H1 (cell line): ENCODE results near the gene ZNF598. TPM values are rescaled to one million over a fixed set of nuclear protein-coding genes. Genes with fewer than 3 reads are reported as not detected.

Experiments used
- ATF2 ChIP-seq: IDR thresholded peaks from 2 replicates; pipeline ENCODE4 v1.6.1; 2012; ENCODE audit warnings: low read length, inconsistent platforms
- ATF3 ChIP-seq: IDR thresholded peaks from 2 replicates; pipeline ENCODE4 v1.6.1; 2011; ENCODE audit warnings: low read depth, mild to moderate bottlenecking, low read length; ENCODE audit not compliant: insufficient read depth
- CEBPB ChIP-seq: IDR thresholded peaks from 2 replicates; pipeline ENCODE4 v1.6.1; 2012; ENCODE audit warnings: low read depth, low read length
- CHD2 ChIP-seq: IDR thresholded peaks from 2 replicates; pipeline ENCODE4 v1.6.1; 2012; ENCODE audit warnings: low read length, improper control_type of control experiment
- CTCF ChIP-seq, 3 experiments: IDR thresholded peaks; 1 replicate in 2 of 3; 2 replicates in 1 of 3; pipeline versions ENCODE4 v1.5.1 to v1.6.1; 2011; ENCODE audit warnings: low read length in 3 of 3, mild to moderate bottlenecking in 3 of 3, inconsistent platforms in 2 of 3, low read depth in 1 of 3, moderate library complexity in 1 of 3; ENCODE audit not compliant: insufficient read depth in 1 of 3; ENCODE audit errors: control extremely low read depth in 1 of 3
- EGR1 ChIP-seq: IDR thresholded peaks from 2 replicates; pipeline ENCODE4 v1.6.1; 2011; ENCODE audit warnings: low read depth, low read length, borderline replicate concordance
- FOSL1 ChIP-seq: IDR thresholded peaks from 2 replicates; pipeline ENCODE4 v1.6.1; 2011; ENCODE audit warnings: mild to moderate bottlenecking, low read depth, low read length, moderate library complexity; ENCODE audit not compliant: insufficient read depth
- GTF2F1 ChIP-seq: IDR thresholded peaks from 2 replicates; pipeline ENCODE4 v1.6.1; 2012; ENCODE audit warnings: low read depth, low read length, improper control_type of control experiment, borderline replicate concordance
- HDAC2 ChIP-seq, 2 experiments: fragments of 300-600 bp in 1 of 2; sonication (generic) in 1 of 2; IDR thresholded peaks; 2 replicates each; pipeline ENCODE4 v1.6.1; 2011 to 2012; ENCODE audit warnings: low read depth in 2 of 2, low read length in 2 of 2, mild to moderate bottlenecking in 2 of 2, moderate library complexity in 2 of 2, borderline replicate concordance in 1 of 2, inconsistent platforms in 1 of 2
- JUN ChIP-seq: IDR thresholded peaks from 2 replicates; pipeline ENCODE4 v1.6.1; 2011; ENCODE audit warnings: low read depth, mild to moderate bottlenecking, improper control_type of control experiment, low read length
- RAD21 ChIP-seq, 2 experiments: IDR thresholded peaks in 1 of 2; conservative IDR thresholded peaks in 1 of 2; 2 replicates each; pipeline ENCODE4 v1.6.1; 2011; ENCODE audit warnings: low read depth in 2 of 2, low read length in 2 of 2, improper control_type of control experiment in 1 of 2, inconsistent platforms in 1 of 2, mild to moderate bottlenecking in 1 of 2, moderate library complexity in 1 of 2
- RXRA ChIP-seq: IDR thresholded peaks from 2 replicates; pipeline ENCODE4 v1.6.1; 2011; ENCODE audit warnings: low read depth, mild to moderate bottlenecking, low read length, moderate library complexity; ENCODE audit not compliant: insufficient read depth
- SIN3A ChIP-seq, 2 experiments: IDR thresholded peaks in 1 of 2; conservative IDR thresholded peaks in 1 of 2; 2 replicates each; pipeline ENCODE4 v1.6.1; 2011 to 2012; ENCODE audit warnings: low read length in 2 of 2, improper control_type of control experiment in 1 of 2, low read depth in 1 of 2, mild to moderate bottlenecking in 1 of 2
- SIX5 ChIP-seq: IDR thresholded peaks from 2 replicates; pipeline ENCODE4 v1.6.1; 2011; ENCODE audit warnings: mild to moderate bottlenecking, low read depth, low read length
- SP1 ChIP-seq: IDR thresholded peaks from 2 replicates; pipeline ENCODE4 v1.6.1; 2011; ENCODE audit warnings: low read depth, low read length
- SP2 ChIP-seq: IDR thresholded peaks from 2 replicates; pipeline ENCODE4 v1.6.1; 2012; ENCODE audit warnings: mild to moderate bottlenecking, low read length, inconsistent platforms
- SP4 ChIP-seq: IDR thresholded peaks from 2 replicates; pipeline ENCODE4 v1.6.1; 2012; ENCODE audit warnings: low read length, inconsistent platforms
- TAF7 ChIP-seq: optimal IDR thresholded peaks from 2 replicates; pipeline ENCODE3; 2011; ENCODE audit warnings: low read depth, mild to moderate bottlenecking, inconsistent platforms, low read length, moderate library complexity, borderline replicate concordance
- TBP ChIP-seq: IDR thresholded peaks from 2 replicates; pipeline ENCODE4 v1.6.1; 2011; ENCODE audit warnings: low read depth, low read length, improper control_type of control experiment
- polyA plus RNA-seq, 7 experiments: library from polyadenylated mRNA; depleted of rRNA in 3 of 7; stranded (reverse) in 5 of 7; unstranded in 2 of 7; fragments of >200 nt in 5 of 7; fragments of 200-250 nt in 2 of 7; gene quantifications; 1 replicate in 5 of 7; 2 replicates in 1 of 7; 4 replicates in 1 of 7; pipeline versions ENCODE4 v1.2.1 to v1.2.3, GENCODE V29; 2011 to 2013; ENCODE audit warnings: missing spikeins in 2 of 7, mixed read lengths in 2 of 7
- total RNA-seq: library from RNA; stranded (reverse); fragmentation: NEBNext Ultra II Directional; extraction: Animal tissue kit (Norgen Biotek cat#: 25700); gene quantifications from 2 replicates; pipeline ENCODE4 v1.2.1, GENCODE V29; 2021

ZNF598 gene
- total and polyA plus RNA-seq, 2 of the 8 experiments (the other 6 are each of a cell fraction or from before 2014, with no cell fraction given): 29.3 to 47.6 TPM

- TF ChIP-seq HDAC2 (IDR thresholded peaks at IDR 0.05; ENCODE audit: borderline replicate concordance in 1 of 2, low read depth in 2 of 2, low read length in 2 of 2): peak in 1 of 2 experiments; percentile 67; a peak in 1 of 4 replicates
- TF ChIP-seq TBP: 0 out of 2 replicates have a peak, but pooled peaks have one; percentile 29
- TF ChIP-seq CTCF (IDR thresholded peaks at IDR 0.05; ENCODE audit: control extremely low read depth in 1 of 3, insufficient read depth in 1 of 3, low read depth in 1 of 3, low read length in 3 of 3): no peak
- TF ChIP-seq ATF2: no peak
- no peak for TF ChIP-seq GTF2F1
- no peak for TF ChIP-seq CHD2
- no peak for TF ChIP-seq ATF3
- TF ChIP-seq SIX5: no peak
- TF ChIP-seq JUN: no peak
- no peak for TF ChIP-seq RAD21 (IDR thresholded peaks at IDR 0.05 in 1 of 2, conservative IDR thresholded peaks at IDR 0.05 in 1 of 2; ENCODE audit: low read depth in 2 of 2, low read length in 2 of 2)
- no peak for TF ChIP-seq FOSL1
- TF ChIP-seq RXRA: no peak
- TF ChIP-seq TAF7: peak; percentile 52
- TF ChIP-seq SP2: no peak
- no peak for TF ChIP-seq EGR1
- TF ChIP-seq SP4: peak; percentile 87
- TF ChIP-seq SIN3A (conservative IDR thresholded peaks at IDR 0.05 in 1 of 2, IDR thresholded peaks at IDR 0.05 in 1 of 2; ENCODE audit: low read depth in 1 of 2, low read length in 2 of 2): no peak
- no peak for TF ChIP-seq CEBPB
- TF ChIP-seq SP1: peak; percentile 56
Measured at GRCh38 chr16:1991948-1992703, 17.5 kb downstream of the ZNF598 start (continued).
